Trophoblast cell (in vitro differentiated cells and primary cell): Measurements from ENCODE around the gene TMEM231.
"Not testable (repeated sequence)": the region's sequence is repeated elsewhere in the genome, so short reads cannot be mapped to it uniquely, and the experiment has no call there.

Experiments used
- DNase-seq, 2 donors: peaks; one replicate each; pipeline ENCODE4 v3.0.0-alpha.2; 2016
- H2AFZ ChIP-seq: 2 replicates; pipeline ENCODE4 v1.6.1; 2013; ENCODE audit warnings: low read length, moderate library complexity, mild to moderate bottlenecking; ENCODE audit not compliant: insufficient read depth, poor library complexity
- H2AK5ac ChIP-seq: 2 replicates; pipeline ENCODE4 v1.6.1; 2013; ENCODE audit warnings: mild to moderate bottlenecking, low read length
- H2BK120ac ChIP-seq: 2 replicates; pipeline ENCODE4 v1.6.1; 2013; ENCODE audit warnings: low read length, mild to moderate bottlenecking, moderate library complexity; ENCODE audit not compliant: insufficient read depth, poor library complexity
- H2BK12ac ChIP-seq: 2 replicates; pipeline ENCODE4 v1.6.1; 2013; ENCODE audit warnings: mild to moderate bottlenecking, low read length, moderate library complexity
- H2BK5ac ChIP-seq: 2 replicates; pipeline ENCODE4 v1.6.1; 2013; ENCODE audit warnings: low read length, low read depth, moderate library complexity, mild to moderate bottlenecking; ENCODE audit not compliant: poor library complexity
- H3K14ac ChIP-seq: 2 replicates; pipeline ENCODE4 v1.6.1; 2013; ENCODE audit warnings: mild to moderate bottlenecking, low read length
- H3K18ac ChIP-seq: 2 replicates; pipeline ENCODE4 v1.6.1; 2013; ENCODE audit warnings: mild to moderate bottlenecking, low read length
- H3K23ac ChIP-seq: 2 replicates; pipeline ENCODE4 v1.6.1; 2013; ENCODE audit warnings: low read length
- H3K27ac ChIP-seq: 2 replicates; pipeline ENCODE4 v1.5.1; 2013; ENCODE audit warnings: low read depth, mild to moderate bottlenecking, inconsistent platforms, low read length, moderate library complexity
- H3K27me3 ChIP-seq: 2 replicates; pipeline ENCODE4 v1.6.1; 2013; ENCODE audit warnings: inconsistent platforms, mild to moderate bottlenecking, low read length, moderate library complexity; ENCODE audit not compliant: insufficient read depth
- H3K36me3 ChIP-seq, 2 experiments: 1 replicate in 1 of 2; 2 replicates in 1 of 2; pipeline ENCODE4 v1.6.1; 2013; ENCODE audit warnings: low read length in 2 of 2, mild to moderate bottlenecking in 2 of 2, moderate library complexity in 1 of 2; ENCODE audit not compliant: insufficient read depth in 2 of 2, control insufficient read depth in 1 of 2
- H3K4ac ChIP-seq: 2 replicates; pipeline ENCODE4 v1.6.1; 2013; ENCODE audit warnings: low read depth, mild to moderate bottlenecking, low read length, moderate library complexity
- H3K4me1 ChIP-seq, 2 experiments: 1 replicate in 1 of 2; 2 replicates in 1 of 2; pipeline ENCODE4 v1.6.1; 2013; ENCODE audit warnings: low read length in 2 of 2, mild to moderate bottlenecking in 2 of 2, moderate library complexity in 1 of 2; ENCODE audit not compliant: insufficient read depth in 2 of 2, control insufficient read depth in 1 of 2
- H3K4me2 ChIP-seq: 2 replicates; pipeline ENCODE4 v1.6.1; 2013; ENCODE audit warnings: inconsistent platforms, mild to moderate bottlenecking, low read length, moderate library complexity
- H3K4me3 ChIP-seq: 2 replicates; pipeline ENCODE4 v1.5.1; 2013; ENCODE audit warnings: mild to moderate bottlenecking, low read depth, low read length, inconsistent platforms
- H3K79me1 ChIP-seq: one replicate; pipeline ENCODE4 v1.6.1; 2013; ENCODE audit warnings: low read length
- H3K79me2 ChIP-seq: 2 replicates; pipeline ENCODE4 v1.6.1; 2013; ENCODE audit warnings: low read length, mild to moderate bottlenecking; ENCODE audit not compliant: control insufficient read depth, insufficient read depth, poor library complexity
- H3K9ac ChIP-seq: 2 replicates; pipeline ENCODE4 v1.6.1; 2013; ENCODE audit warnings: mild to moderate bottlenecking, low read length
- H3K9me3 ChIP-seq: 2 replicates; pipeline ENCODE4 v1.6.1; 2013; ENCODE audit warnings: low read depth, mild to moderate bottlenecking, control low read depth, inconsistent platforms, low read length; ENCODE audit not compliant: insufficient read depth
- H4K12ac ChIP-seq: 2 replicates; pipeline ENCODE4 v1.6.1; 2013; ENCODE audit warnings: low read depth, mild to moderate bottlenecking, low read length, moderate library complexity
- H4K8ac ChIP-seq: 2 replicates; pipeline ENCODE4 v1.6.1; 2013; ENCODE audit warnings: low read depth, mild to moderate bottlenecking, low read length, moderate library complexity
- H4K91ac ChIP-seq: one replicate; pipeline ENCODE4 v1.6.1; 2013; ENCODE audit warnings: low read depth, mild to moderate bottlenecking, low read length, moderate library complexity
- WGBS: extraction: QIAGEN DNeasy Blood & Tissue Kit; methylation state at CpG from one replicate; pipeline ENCODE4 v1.1.7; 2013; ENCODE audit warnings: missing lambda C conversion rate; ENCODE audit not compliant: insufficient read length, insufficient coverage; ENCODE audit errors: extremely low coverage; 5-methylcytosine and 5-hydroxymethylcytosine counted together

The TMEM231 gene

GRCh38 chr16:75501359-75501758 is 54.7 kb downstream of the TMEM231 start:
- no peak overlapping the region for H3K4me3 ChIP-seq
- no peaks in the 10 kb centered on the region for H3K4me1 ChIP-seq
- H3K9ac ChIP-seq = no peak overlapping the region
- no peak overlapping the region for H4K12ac ChIP-seq
- H2BK12ac ChIP-seq = no peak overlapping the region
- H3K27me3 ChIP-seq = no peaks in the 10 kb centered on the region
- no peak overlapping the region for H4K8ac ChIP-seq
- H3K14ac ChIP-seq = no peak overlapping the region
- H2BK5ac ChIP-seq = no peak overlapping the region
- H3K4ac ChIP-seq = no peak overlapping the region
- H3K18ac ChIP-seq = no peak overlapping the region
- H3K79me2 ChIP-seq = no peaks in the 10 kb centered on the region
- H2AK5ac ChIP-seq = no peak overlapping the region
- H2BK120ac ChIP-seq = no peak overlapping the region
- no peak for DNase-seq
- no peak overlapping the region for H2AFZ ChIP-seq
- H3K4me2 ChIP-seq = no peak overlapping the region
- H3K9me3 ChIP-seq = no peaks in the 10 kb centered on the region
- H3K36me3 ChIP-seq = no peaks in the 10 kb centered on the region
- no peak overlapping the region for H4K91ac ChIP-seq
- no CpG with 5 or more reads among the region's 5 CpGs for WGBS
- H3K27ac ChIP-seq = no peak overlapping the region
- no peaks in the 10 kb centered on the region for H3K79me1 ChIP-seq
- no peak overlapping the region for H3K23ac ChIP-seq

GRCh38 chr16:75498605-75499322 is 57.3 kb downstream of the TMEM231 start:
- H3K14ac ChIP-seq, H3K23ac ChIP-seq, H2BK5ac ChIP-seq, H4K91ac ChIP-seq, H3K9me3 ChIP-seq, H4K8ac ChIP-seq, H3K79me2 ChIP-seq, H3K4me3 ChIP-seq, H2BK12ac ChIP-seq, H3K18ac ChIP-seq, H4K12ac ChIP-seq, H3K4me2 ChIP-seq, H3K4ac ChIP-seq, H3K27ac ChIP-seq, H2AFZ ChIP-seq, H3K4me1 ChIP-seq, H2AK5ac ChIP-seq, H3K36me3 ChIP-seq, H2BK120ac ChIP-seq, H3K9ac ChIP-seq, DNase-seq, H3K79me1 ChIP-seq: not testable (repeated sequence)
- H3K27me3 ChIP-seq = peaks cover 12% of the 10 kb centered on the region
- WGBS = no CpG with 5 or more reads among the region's 13 CpGs

DNA sequence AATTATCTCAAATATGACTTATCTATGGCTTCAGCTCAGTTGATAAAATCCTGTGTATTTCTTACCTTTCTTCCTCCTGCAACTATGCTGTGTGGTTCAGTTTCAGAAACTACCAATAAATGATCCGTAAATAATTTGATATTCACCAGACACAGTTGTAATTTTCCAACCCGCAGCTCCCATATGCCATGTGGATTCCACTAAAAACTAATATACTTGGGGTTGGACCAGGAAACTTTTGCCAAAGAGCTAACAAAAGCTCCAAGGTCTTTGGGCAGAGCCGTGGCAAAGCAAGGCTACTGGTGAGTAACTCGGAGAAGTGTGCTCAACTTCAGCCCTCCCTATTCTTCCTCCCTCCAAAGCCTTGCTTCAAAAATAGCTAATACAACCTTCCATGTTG is 58.5 kb downstream of the TMEM231 start:
- peaks cover 5% of the 10 kb centered on the region for H3K79me1 ChIP-seq
- no peak overlapping the region for H4K91ac ChIP-seq
- no peak overlapping the region for H4K12ac ChIP-seq
- H2BK5ac ChIP-seq = no peak overlapping the region
- no peak overlapping the region for H3K4me2 ChIP-seq
- H2AFZ ChIP-seq = no peak overlapping the region
- WGBS = no CpG with 5 or more reads among the region's 4 CpGs
- H2AK5ac ChIP-seq = no peak overlapping the region
- no peaks in the 10 kb centered on the region for H3K79me2 ChIP-seq
- H3K27me3 ChIP-seq = peaks cover 12% of the 10 kb centered on the region
- H3K4ac ChIP-seq = no peak overlapping the region
- no peak overlapping the region for H4K8ac ChIP-seq
- H3K9ac ChIP-seq = no peak overlapping the region
- DNase-seq = no peak
- no peak overlapping the region for H2BK12ac ChIP-seq
- no peaks in the 10 kb centered on the region for H3K9me3 ChIP-seq
- H3K4me1 ChIP-seq = peaks cover 5% of the 10 kb centered on the region in 2 experiments
- H3K23ac ChIP-seq = no peak overlapping the region
- no peak overlapping the region for H3K14ac ChIP-seq
- H3K18ac ChIP-seq = no peak overlapping the region
- no peaks in the 10 kb centered on the region for H3K36me3 ChIP-seq
- H3K27ac ChIP-seq = no peak overlapping the region
- H3K4me3 ChIP-seq = no peak overlapping the region
- no peak overlapping the region for H2BK120ac ChIP-seq

GRCh38 chr16:75495076-75495674 is 60.9 kb downstream of the TMEM231 start, which contains the start of gene CHST6:
Gene CHST6 (minus strand): TSS chr16:75495441. CDS start chr16:75479828, 15,613 bp downstream.
- Histone ChIP-seq H2BK12ac (no peak within 1 kb of the TSS), H3K14ac (no peak within 1 kb of the TSS), H3K79me2 (no peaks in the 10 kb centered on the region), H3K4me3 (peak within 1 kb of the TSS; percentile 37), H3K23ac (no peak within 1 kb of the TSS), H2BK120ac (no peak within 1 kb of the TSS), H2AK5ac (no peak within 1 kb of the TSS), H3K79me1 (peaks cover 5% of the 10 kb centered on the region), H4K8ac (peak within 1 kb of the TSS; percentile 3), H3K27ac (no peak within 1 kb of the TSS), H4K91ac (no peak within 1 kb of the TSS), H2BK5ac (no peak within 1 kb of the TSS), H4K12ac (peak within 1 kb of the TSS; percentile 21), H3K9me3 (no peaks in the 10 kb centered on the region), H3K4me2 (peak within 1 kb of the TSS; percentile 87), H2AFZ (peak within 1 kb of the TSS; percentile 61), H3K18ac (no peak within 1 kb of the TSS), H3K4ac (no peak within 1 kb of the TSS), H3K27me3 (peaks cover 12% of the 10 kb centered on the region), H3K9ac (no peak within 1 kb of the TSS), H3K4me1 (peaks cover 5 to 7% of the 10 kb centered on the region in 2 experiments), H3K36me3 (no peaks in the 10 kb centered on the region)
- WGBS = no CpG with 5 or more reads among the region's 43 CpGs
- DNase-seq = peak; percentile 12 to 50
